GM21723 (cell line): ENCODE data around the gene IFT74.
A peak's percentile ranks its signal among the peaks of the same experiment; 100 is the strongest.

Experiments used
- ATAC-seq: cut with Tn5 transposase; IDR thresholded peaks from one replicate; pipeline ENCODE4 v1.9.1; 2021; ENCODE audit warnings: mild to moderate bottlenecking, moderate library complexity; ENCODE audit not compliant: unreplicated experiment

Gene IFT74

DNA sequence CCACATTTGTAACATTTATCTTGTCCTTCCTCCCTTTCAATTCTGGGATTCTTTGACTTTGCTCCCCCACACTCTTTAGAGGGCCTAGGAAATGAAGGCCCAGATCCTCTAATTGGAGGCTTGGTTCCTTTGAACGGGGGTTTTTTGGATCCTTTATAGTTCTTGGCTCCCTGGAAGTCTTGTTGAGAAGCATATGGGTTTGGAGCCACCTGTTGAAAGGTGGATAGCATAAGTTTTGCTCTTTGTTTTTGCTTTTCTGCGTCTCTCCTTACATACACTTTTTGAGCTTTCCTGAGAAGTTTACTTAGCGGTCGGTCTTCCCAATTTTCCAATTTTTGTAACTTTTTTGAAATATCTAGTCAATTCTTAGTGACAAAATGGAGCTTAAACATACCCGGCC is 17.8 kb downstream of the IFT74 start:
- ATAC-seq: no peak

DNA sequence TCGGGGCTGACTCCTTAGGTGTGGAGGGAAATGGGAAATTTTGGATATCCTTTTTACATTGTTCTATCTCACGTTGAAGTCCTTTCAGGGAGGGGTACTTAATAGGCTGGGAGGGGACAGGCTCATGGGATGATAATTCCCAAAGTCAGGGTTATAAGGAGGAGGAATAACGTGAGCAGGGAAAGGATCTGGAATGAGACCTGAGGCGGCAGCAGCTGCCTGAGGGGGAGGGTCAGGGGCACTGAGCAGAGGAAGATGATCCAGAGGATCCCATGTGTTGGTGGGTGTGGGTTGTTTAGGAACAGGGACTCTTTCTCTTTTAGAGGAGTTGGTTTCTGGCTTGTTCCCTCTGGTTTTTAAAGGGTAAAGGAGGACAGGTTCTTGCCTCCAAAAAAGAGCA is 18.7 kb downstream of the IFT74 start:
- no peak for ATAC-seq

DNA sequence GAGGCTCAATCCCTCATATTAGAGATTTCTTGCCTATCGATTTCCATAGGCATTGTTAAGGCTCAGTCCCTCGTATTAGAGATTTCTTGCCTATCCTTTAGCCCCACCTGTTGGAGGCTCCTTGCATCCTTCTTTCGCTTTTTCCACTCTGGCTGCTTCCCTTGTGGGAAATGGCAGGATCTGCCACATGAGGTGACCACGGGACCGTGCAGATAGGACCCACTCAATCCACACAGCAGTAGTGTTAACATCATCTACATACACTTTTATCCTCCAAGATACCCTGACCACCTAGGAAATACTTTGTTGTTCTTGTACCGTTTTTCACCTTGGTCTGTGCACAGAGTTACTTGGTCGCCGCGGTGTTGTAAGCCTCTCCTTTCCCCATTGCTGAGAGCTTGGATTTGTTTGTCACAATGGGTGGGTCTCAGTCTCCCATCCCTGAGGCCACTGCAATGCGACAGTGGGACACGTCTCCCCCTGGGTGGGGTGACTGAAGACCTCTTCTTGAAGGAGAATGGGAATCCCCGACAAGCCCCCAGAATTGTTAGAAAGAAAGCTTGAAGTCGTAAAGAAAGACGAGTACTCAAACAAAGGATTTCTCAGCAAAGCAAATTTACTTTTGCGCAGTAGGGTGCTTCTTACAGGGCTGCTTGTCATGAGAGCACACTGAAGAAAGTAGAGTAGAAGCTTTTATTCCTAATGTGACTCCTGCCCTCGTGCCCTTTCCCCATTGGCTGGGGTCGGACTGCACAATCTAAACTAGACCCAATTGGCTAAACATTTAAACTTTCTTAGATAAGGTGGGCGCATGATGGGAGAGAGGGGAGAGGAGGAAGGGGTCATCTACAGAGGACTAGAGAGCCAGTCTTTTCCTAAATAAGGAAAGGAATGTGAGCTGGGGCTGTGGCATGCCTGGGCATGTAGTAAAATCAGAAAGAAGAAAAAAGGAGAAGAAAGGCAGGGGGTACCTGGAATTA is 19.8 kb downstream of the IFT74 start:
- no peak for ATAC-seq

DNA sequence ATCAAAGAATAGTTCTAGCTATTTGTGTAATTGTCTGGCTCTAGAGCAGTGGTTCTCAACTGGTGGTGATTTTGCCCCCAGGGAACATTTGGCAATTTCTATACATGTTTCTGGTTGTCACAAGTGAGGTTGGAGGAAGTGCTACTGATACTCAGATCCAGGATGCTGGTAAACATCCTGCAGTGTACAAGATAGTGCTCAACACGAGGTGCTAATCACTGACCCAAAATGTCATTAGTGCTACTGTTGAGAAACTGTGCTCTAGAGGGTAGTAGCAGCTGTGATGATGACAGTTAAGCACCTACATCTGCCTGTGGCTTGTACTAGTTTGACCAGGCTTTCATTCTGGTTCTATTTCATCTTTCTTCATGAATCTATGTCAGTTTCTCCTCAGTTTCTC is 27.1 kb downstream of the IFT74 start:
- peak; percentile 62 for ATAC-seq

DNA sequence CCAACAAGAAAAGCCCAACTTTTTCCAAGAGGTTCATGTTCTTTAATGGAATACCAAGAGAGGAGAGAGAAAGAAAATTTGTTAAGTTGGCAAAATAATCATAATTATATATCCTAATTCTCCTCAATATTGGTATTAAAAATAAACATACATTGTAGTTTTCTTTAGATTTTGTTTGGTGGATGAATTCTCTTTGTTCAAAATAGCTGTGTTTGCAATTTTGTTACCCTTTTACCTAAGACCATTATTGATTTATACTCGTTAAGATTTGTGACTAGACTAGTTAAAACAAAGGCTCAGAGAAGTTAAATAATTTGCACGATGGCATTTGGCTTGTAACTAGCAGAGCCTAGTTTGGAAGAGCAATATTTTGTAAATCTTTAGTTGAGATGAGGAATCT is 39.6 kb downstream of the IFT74 start:
- no peak for ATAC-seq

DNA sequence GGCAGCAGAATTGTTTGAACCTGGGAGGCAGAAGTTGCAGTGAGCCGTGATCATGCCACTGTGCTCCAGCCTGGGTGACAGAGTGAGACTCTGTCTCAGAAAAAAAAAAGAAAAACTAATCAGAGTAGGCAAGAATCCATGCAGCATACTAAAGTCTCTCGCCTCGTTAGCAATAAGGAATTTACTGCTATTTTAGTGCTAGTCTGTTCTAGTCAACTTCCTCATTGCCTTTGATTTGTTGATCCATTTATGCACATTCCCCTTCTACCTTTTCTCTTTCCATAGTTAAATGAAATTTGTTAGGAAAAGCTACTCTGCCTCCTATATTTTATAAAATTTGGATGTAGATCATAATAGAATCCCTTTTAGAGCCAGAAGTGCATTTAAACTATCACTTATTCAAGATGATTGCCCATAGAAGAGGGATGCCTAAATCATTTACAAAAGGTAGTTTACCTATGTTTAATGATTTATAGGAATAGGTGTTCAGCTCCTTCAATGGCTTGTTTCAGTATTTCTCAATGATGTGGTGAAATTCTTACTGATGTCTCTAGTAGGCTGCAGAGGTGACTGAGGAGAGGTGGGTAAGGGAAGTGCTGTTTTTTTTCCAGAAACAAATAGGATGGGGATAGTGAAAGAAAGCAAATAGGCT is 47.3 kb downstream of the IFT74 start:
- no peak for ATAC-seq

DNA sequence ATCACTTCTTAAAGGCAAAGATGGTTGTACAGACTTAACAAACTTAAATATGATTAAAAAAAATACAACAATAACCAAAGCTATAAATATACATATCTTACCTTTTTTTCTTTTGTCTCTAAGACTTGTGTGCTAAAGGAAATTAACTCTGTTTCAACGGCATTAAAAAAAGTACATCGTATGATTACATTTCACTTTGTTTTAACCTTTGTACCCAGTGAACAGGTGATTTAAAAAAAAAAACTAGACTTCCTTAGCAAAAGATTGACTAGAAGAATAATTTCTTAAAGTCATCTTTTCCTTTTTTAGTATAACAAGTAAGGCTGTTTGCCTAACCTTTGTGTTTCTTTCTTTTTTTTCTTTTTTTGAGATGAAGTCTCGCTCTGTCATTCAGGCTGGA is 49.3 kb downstream of the IFT74 start, which contains the start of gene LRRC19:
Gene LRRC19 (minus strand): TSS at position 182 of the 400 bp plus-strand sequence. CDS start 5,978 bp downstream, outside the sequence.
- no peak for ATAC-seq

DNA sequence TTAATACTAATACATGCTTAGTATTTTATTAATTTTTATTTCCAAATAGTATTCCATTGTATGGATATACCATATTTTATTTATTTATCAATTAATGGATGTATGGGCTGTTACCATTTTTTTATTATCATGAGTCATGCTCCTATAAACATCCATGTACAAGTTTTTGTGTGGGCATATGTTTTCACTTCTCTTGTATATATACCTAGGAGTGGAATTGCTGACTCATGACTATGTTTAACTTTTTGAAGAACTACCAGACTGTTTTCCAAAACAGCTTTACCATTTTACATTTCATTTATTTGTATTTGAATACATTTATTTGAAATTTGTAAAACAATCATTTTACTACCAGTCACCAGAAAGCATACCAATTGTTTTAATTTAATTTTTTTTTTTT is 63.4 kb downstream of the IFT74 start:
- no peak for ATAC-seq

DNA sequence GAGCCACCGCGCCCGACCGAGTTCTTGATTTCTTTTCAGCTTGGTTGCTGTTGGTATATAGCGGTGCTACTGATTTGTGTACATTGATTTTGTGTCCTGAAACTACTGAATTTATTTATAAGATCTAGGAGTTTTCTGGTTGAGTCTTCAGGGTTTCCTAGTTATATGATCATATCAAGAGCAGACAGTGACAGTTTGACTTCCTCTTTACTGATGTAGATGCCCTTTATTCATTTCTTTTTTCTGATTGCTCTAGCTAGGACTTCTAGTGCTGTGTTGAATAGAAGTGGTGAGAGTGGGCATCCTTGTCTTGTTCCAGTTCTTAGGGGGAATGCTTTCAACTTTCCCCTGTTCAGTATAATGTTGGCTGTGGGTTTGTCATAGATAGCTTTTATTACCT is 66.7 kb downstream of the IFT74 start:
- ATAC-seq: no peak

DNA sequence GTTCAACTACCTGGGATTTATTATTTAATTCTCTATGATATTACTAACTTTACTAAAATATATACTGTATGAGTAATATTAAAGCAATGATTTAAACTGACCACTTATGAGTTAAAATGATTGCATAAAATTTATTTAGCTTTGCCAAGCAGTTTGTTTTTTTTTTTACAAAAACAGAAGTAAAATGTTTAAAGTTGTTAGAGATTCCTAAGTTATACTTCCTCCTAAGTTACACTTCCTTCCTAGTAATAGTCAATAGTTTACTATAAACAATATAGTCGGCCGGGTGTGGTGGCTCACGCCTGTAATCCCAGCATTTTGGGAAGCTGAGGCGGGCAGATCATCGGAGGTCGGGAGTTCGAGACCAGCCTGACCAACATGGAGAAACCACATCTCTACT is 73.0 kb downstream of the IFT74 start:
- no peak for ATAC-seq

DNA sequence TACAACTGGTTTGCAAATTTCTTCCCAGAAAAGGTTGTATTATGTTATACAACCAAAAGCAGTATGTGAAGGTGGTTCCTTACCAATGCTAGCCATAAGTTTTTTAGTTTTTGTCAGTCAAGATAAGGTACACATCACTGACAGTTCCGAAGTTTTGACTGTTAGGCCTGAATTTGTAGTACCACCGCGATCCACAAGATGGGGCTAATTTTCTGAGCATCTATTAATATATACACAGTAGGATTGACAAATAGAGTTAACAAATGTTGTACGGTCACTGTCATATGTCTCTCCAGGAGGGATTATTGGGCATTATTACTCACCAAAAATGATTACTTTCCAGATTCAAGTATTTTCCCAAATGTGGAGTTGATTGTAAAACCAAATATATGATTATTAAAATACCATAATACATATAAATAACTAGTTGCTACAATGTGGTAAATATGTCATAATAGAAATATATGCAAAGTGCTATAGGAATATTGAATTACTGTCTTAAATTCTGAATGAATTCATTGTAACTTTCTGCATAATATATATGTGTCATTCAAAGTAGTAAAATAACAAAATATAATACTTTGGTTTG is 77.7 kb downstream of the IFT74 start:
- peak; percentile 97 for ATAC-seq

DNA sequence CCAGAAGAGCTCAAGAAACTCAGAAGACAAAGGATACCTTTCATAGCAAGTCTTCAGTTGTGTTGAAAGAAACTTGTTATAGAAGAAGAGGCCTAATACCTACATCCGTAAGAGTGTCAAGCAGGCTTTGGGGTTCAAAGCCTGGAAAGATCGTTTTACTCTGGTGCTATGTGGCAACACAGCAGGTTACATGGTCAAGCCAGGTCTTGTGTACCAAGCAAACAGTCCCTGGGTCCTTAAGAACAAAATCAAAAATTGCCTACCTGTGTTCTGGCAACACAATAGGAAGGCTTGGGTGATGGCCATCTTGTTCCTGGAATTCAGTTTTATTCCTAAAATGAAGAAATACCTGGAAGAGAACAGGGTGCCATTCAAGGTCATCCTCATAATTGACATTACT is 81.3 kb downstream of the IFT74 start:
- no peak for ATAC-seq

DNA sequence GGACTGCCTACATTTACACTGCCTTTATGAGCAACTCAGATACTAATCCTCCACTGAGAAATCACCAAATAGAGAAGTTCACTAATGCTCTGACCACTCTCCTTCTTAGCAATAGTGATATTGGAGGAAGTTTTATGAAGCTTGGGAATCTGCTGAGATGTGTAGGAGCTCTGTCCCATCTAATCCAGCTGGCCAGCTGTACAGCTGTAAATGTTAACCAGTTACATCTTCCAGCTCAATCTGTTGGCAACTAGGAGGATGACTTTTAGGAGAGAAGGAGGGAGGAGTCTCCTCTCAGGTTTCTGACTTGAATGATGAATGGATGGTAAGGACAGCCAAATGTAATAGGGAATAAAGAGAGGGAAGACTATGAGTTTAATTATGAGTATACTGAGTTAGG is 85.5 kb downstream of the IFT74 start:
- ATAC-seq: no peak

DNA sequence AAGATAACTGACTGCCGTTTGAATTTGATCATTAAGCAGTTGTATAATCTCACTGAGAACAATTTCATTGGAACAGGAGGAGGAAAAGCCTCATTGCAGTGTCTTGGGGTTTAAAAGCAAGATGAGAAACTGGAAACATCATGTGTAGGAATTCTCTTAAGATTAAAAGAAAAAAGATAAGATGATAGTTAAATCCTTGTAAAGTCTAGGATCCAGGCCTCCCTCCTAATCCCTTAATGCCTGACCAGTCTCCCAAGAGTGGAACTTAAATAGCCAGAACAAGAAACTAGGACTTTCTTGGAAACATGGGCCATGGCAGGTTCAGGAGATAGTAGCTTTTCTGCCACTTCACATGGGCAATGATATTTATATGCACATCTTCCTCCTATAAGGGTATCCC is 86.3 kb downstream of the IFT74 start:
- no peak for ATAC-seq

DNA sequence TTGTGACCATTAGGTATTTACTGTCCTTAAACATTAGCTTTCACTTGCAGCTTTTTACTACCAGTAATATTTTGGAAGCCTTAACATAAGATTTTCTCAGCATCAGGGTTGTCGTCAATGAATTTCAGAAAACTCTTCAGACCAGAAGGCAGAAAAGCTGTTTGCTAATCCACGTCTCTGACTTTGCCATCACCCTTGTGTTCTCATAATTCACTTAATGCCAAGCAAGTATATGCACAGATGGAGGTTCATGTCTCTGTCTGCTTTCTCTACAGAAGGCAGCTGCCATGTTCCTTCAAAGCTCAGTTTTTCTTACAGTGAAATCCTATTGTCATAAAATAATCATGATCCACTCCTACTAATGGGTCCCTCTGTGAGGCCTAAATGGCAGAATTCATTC is 87.0 kb downstream of the IFT74 start:
- no peak for ATAC-seq

DNA sequence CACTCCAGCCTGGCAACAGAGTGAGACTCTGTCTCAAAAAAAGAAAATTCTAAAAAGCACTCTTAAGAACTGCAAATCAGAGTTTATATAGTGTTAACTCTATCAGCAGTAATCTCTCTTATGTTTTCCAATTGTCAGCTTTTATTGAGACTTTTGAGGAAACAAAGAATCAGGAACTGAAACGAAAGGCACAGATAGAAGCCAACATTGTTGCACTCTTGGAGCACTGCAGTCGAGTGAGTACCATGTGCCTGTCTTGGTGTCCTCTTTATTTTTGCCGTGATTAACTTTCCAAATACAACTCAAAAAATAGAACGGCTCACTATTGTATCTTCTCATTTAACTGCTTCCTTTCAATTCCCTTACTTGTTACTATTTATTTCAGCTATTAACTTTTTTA is 90.9 kb downstream of the IFT74 start:
- ATAC-seq: no peak

DNA sequence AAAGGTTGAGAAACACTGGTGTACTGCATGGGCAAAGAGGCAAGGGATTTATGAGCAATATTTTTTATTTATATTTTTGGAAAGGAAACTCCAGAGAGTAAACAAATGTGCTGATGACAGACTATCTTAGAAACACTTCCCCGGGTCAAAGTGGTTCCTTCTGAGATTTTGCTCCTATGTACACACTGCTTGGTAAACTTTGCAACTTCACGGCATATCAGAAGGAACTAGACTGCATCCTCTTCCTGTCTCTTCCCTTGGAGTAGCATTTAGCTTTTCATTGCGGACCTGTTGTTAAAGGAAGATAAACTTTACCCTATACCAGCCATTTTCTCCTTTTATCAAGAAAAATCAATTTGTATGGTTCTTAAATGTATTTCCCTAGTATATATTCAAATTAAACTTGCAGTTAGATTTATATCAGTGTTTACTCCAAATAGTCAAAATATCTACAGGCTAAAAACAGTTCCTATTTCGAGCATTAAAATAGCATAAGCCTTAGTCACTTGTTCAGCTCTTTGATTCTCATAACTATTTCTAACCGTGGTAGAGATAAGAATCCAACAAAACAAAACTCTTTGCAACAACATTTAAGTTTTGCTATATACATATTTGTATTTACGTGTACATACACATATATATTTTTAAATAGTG is 97.3 kb downstream of the IFT74 start:
- no peak for ATAC-seq

DNA sequence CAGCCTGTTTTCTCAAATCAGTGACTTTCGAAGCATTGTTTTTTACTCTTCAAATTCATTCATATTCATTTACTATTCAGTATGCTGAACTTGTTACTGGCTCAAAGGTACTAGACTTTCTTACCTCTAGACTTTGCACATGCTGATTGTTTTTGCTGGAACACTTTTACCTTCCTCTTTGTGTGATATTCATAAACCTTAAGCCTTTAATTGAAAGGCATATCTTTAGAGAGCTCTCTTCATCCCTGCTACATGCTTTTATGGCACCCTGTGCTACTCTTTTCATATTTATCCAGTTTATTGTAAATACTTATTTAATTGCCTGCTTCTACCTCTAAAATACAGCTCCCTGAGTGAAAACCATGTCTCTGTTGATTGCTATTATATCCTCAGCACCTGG is 97.9 kb downstream of the IFT74 start:
- ATAC-seq: no peak

DNA sequence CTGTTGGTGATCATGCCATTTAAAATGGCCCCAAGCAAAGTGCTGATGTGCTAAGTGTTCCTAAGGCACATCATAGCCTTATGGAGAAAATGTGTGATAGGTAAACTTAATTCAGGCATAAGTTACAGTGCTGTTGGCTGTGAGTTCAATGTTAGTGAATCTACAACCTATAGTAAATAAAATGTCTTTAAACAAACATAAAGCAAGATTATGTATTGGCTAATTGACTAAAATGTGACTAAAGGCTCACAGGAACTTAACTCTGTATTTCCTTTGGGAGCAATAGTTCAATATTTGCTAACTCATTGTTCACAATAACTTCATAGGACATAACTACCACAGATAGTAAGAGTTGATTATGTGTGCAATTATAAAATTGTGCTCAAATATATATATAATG is 98.6 kb downstream of the IFT74 start:
- ATAC-seq: no peak

DNA sequence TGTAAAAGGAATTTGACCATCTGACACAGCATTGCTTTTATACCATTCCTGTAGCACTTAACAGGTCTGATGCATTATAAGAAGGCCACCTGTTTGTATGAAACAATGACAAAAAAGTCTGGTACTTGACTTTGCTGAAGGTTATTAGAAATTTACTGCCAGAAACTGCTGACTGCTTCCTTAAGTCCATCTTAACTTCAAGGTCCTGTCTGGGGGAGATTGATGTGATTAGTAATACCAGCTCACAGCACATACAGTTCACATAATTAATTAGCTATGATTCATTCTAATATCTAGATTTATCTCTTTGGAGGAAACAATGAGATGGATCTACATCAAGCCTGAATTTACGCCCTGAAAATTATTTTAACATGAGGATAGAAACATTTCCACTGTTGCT is 103.2 kb downstream of the IFT74 start:
- no peak for ATAC-seq

DNA sequence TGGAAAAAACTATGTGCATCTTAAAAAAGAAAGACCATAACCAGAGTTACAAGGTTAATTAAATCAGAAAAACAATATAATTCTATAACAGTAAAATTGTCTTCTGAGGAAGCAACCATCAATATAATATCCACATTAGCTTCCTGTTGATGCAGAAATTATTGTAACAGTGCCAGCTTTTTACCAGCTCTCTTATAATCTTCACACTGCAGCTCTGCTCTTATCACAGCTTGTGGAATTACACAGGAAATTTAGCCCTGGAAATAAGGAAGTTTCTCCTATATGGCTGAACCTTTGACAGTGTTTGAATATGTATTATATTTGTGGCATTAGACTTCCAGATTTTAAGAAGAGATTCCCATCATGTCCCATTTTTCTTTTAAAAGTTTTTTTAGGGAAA is 103.7 kb downstream of the IFT74 start:
- ATAC-seq: no peak
